Osteoblast (primary cell): ENCODE data around the gene FTO. TPM values are rescaled to one million over a fixed set of nuclear protein-coding genes. Genes with fewer than 3 reads are reported as not detected.

ENCODE experiments used
- DNase-seq: peaks from one replicate; pipeline ENCODE4 v3.0.0; 2011; ENCODE audit warnings: low spot score, mixed read lengths; ENCODE audit not compliant: insufficient read length; ENCODE audit errors: missing footprints
- H2AFZ ChIP-seq: 2 replicates; pipeline ENCODE4 v1.6.0; 2011; ENCODE audit warnings: mild to moderate bottlenecking, low read length
- H3K27ac ChIP-seq: 2 replicates; pipeline ENCODE4 v1.5.1; 2011; ENCODE audit warnings: mild to moderate bottlenecking, low read depth, low read length, moderate library complexity
- H3K27me3 ChIP-seq: 2 replicates; pipeline ENCODE4 v1.6.0; 2012; ENCODE audit warnings: mild to moderate bottlenecking, control low read depth, inconsistent platforms, low read length, moderate library complexity; ENCODE audit not compliant: insufficient read depth
- H3K36me3 ChIP-seq: 2 replicates; pipeline ENCODE4 v1.5.1; 2011; ENCODE audit warnings: mild to moderate bottlenecking, low read length, control low read depth, moderate library complexity; ENCODE audit not compliant: insufficient read depth
- H3K4me1 ChIP-seq: 2 replicates; pipeline ENCODE4 v1.5.1; 2011; ENCODE audit warnings: mild to moderate bottlenecking, low read length, control low read depth, moderate library complexity; ENCODE audit not compliant: insufficient read depth
- H3K4me2 ChIP-seq: 2 replicates; pipeline ENCODE4 v1.6.0; 2011; ENCODE audit warnings: mild to moderate bottlenecking, low read length; ENCODE audit not compliant: insufficient read depth
- H3K4me3 ChIP-seq: fragments of 200-600 bp; sonication (generic); 3 replicates; pipeline ENCODE4 v1.5.1; 2012; ENCODE audit warnings: mild to moderate bottlenecking, low read length, inconsistent platforms; ENCODE audit not compliant: insufficient read depth
- H3K79me2 ChIP-seq: 2 replicates; pipeline ENCODE4 v1.6.0; 2012; ENCODE audit warnings: mild to moderate bottlenecking, low read length, control low read depth, inconsistent platforms; ENCODE audit not compliant: insufficient read depth
- H3K9me3 ChIP-seq: 2 replicates; pipeline ENCODE4 v1.5.1; 2011; ENCODE audit warnings: low read depth, low read length, control low read depth
- H4K20me1 ChIP-seq: 2 replicates; pipeline ENCODE4 v1.6.0; 2012; ENCODE audit warnings: mild to moderate bottlenecking, low read length, control low read depth; ENCODE audit not compliant: insufficient read depth
- total RNA-seq: library from RNA; depleted of rRNA; stranded (reverse); fragments of >200 nt; gene quantifications from 2 replicates; pipeline ENCODE4 v1.2.3, GENCODE V29; 2012
- TF ChIP-seq, protein P1 (sequence below): IDR thresholded peaks from 2 replicates; pipeline ENCODE4 v1.5.1; 2011; ENCODE audit warnings: mild to moderate bottlenecking, low read depth, low read length, moderate library complexity; ENCODE audit errors: extremely low read depth

The FTO gene
- total RNA-seq, 1 donor, result 152 TPM

DNA sequence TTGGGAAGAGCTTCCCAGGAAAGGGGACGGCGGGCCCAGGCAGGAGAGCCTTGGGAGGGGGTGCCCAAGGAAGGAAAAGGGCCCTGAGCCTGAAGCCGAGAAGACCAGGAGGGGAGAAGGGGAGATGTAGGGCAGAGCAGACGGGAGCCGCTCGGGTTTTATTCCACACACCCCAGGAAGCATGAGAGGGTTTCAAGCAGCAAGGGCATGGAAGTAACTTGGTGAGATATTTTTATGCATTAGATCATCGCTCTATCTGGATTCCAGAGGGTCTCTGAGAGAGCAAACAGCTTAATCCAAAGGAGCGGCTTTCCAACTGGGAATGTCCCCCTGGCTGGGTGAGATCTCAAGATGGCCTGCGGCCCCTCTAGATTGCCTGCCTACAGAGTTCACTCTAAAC, 411.6 kb downstream of the FTO start:
- Histone ChIP-seq H3K27ac (no peak overlapping the region), H4K20me1 (no peaks in the 10 kb centered on the region), H3K9me3 (no peaks in the 10 kb centered on the region), H2AFZ (no peak overlapping the region), H3K4me1 (peaks cover 4% of the 10 kb centered on the region), H3K4me3 (no peak overlapping the region), H3K36me3 (no peaks in the 10 kb centered on the region), H3K4me2 (no peak overlapping the region), H3K27me3 (no peaks in the 10 kb centered on the region), H3K79me2 (no peaks in the 10 kb centered on the region)
- TF ChIP-seq, protein P1, sequence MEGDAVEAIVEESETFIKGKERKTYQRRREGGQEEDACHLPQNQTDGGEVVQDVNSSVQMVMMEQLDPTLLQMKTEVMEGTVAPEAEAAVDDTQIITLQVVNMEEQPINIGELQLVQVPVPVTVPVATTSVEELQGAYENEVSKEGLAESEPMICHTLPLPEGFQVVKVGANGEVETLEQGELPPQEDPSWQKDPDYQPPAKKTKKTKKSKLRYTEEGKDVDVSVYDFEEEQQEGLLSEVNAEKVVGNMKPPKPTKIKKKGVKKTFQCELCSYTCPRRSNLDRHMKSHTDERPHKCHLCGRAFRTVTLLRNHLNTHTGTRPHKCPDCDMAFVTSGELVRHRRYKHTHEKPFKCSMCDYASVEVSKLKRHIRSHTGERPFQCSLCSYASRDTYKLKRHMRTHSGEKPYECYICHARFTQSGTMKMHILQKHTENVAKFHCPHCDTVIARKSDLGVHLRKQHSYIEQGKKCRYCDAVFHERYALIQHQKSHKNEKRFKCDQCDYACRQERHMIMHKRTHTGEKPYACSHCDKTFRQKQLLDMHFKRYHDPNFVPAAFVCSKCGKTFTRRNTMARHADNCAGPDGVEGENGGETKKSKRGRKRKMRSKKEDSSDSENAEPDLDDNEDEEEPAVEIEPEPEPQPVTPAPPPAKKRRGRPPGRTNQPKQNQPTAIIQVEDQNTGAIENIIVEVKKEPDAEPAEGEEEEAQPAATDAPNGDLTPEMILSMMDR, result no peak
- no peak for DNase-seq

DNA sequence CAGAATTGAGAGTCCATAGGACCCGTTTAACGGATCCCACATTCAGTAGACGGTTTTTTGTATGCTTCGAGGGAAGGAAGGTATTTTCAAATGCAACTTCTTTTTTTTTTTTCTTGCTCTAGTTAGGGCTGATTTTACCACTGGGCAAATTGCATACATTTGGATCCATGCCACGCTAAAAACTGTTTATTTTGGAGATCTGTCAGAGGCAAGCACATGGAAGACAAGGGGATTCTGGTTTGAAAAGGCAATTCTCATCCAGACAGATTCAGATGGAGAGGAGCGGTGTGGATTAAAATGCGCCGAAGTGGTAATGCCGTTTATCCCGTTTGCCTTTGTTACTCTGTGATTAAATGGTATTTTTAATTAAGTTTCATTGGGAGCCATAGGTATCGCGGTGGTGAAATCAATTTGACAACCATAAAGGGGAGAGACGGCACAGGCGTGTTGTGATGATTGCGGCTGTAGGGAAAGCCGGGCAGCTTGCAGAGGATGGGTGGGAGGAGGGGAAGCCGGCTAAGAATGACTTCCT, 412.2 kb downstream of the FTO start:
- H3K4me1 ChIP-seq, result peaks cover 4% of the 10 kb centered on the region
- no peaks in the 10 kb centered on the region for H3K79me2 ChIP-seq
- no peaks in the 10 kb centered on the region for H4K20me1 ChIP-seq
- H3K4me2 ChIP-seq, result no peak overlapping the region
- H3K36me3 ChIP-seq, result no peaks in the 10 kb centered on the region
- no peak overlapping the region for H2AFZ ChIP-seq
- no peak overlapping the region for H3K27ac ChIP-seq
- H3K9me3 ChIP-seq, result no peaks in the 10 kb centered on the region
- DNase-seq, result no peak
- TF ChIP-seq, protein P1, result no peak
- no peak overlapping the region for H3K4me3 ChIP-seq
- no peaks in the 10 kb centered on the region for H3K27me3 ChIP-seq

DNA sequence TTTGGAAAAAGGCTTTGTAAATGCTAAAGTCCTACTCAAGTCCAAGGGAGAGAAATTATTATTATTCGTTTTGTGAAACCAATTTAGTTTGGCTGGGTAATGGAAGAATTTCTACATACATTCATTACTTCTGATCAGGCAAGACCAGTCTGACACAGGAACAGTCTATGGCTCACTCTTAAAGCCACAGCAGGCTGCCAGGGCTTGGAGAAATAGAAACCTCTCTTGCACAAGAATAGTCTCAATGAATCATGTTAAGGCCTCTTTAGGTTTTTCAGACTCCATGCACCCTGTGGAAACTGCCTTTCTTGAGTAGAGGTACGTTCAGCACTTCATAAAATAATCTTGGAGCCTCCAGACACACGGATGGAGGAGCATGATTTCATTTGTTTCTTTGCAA, 414.9 kb downstream of the FTO start:
- Histone ChIP-seq H3K36me3 (no peaks in the 10 kb centered on the region), H3K79me2 (no peaks in the 10 kb centered on the region), H3K27me3 (no peaks in the 10 kb centered on the region), H2AFZ (no peak overlapping the region), H3K27ac (no peak overlapping the region), H3K4me2 (peak overlapping the region; percentile 19), H3K4me3 (no peak overlapping the region), H3K9me3 (no peaks in the 10 kb centered on the region), H4K20me1 (no peaks in the 10 kb centered on the region), H3K4me1 (peaks cover 4% of the 10 kb centered on the region)
- TF ChIP-seq, protein P1, result no peak
- DNase-seq, result peak; percentile 69

DNA sequence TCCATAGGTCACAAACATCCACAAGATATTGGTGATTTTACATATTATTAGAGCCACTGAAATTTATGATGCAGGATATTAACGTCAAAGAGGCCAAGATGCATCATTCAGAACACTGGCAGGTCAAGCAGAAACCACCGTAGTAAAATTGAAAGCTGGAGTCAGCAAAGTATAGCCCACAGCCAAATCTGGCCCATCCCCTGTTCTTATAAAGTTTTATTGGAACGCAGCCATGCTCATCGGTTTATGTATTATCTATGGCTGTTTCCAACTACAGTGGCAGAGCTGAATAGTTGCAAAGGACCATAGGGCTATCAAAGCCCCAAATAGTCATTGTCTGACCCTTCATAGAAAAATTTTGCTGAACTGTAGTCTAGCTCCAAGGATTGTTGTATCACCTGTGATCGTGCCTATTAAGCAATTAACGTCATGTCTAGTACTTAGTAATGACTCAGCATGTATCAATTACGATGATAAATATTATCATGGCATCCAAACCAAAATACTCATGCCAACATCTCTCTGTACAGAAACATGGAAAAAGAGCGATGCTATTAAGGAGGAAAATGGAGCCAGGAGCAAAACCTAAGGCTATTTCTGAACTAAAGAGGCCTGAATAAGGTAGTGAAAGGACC, 417.0 kb downstream of the FTO start:
- H3K27ac ChIP-seq, result no peak overlapping the region
- H3K9me3 ChIP-seq, result no peaks in the 10 kb centered on the region
- no peaks in the 10 kb centered on the region for H3K79me2 ChIP-seq
- H3K4me3 ChIP-seq, result no peak overlapping the region
- H3K36me3 ChIP-seq, result no peaks in the 10 kb centered on the region
- no peak for DNase-seq
- no peak overlapping the region for H3K4me2 ChIP-seq
- peaks cover 4% of the 10 kb centered on the region for H3K4me1 ChIP-seq
- no peaks in the 10 kb centered on the region for H3K27me3 ChIP-seq
- no peak overlapping the region for H2AFZ ChIP-seq
- TF ChIP-seq, protein P1, result no peak
- H4K20me1 ChIP-seq, result no peaks in the 10 kb centered on the region
